Thoracic aorta endothelial cell (primary cell): ENCODE measurements around the gene GOLGA6L9. TPM values are rescaled to one million over a fixed set of nuclear protein-coding genes. Genes with fewer than 3 reads are reported as not detected.

Experiments
- small RNA-seq: library from RNA; depleted of rRNA; stranded (forward); fragments of <200 nt; gene quantifications from one replicate; pipeline ENCODE3, GENCODE V24; 2012
- total RNA-seq: library from RNA; depleted of rRNA; stranded (reverse); fragments of >200 nt; gene quantifications from 2 replicates; pipeline ENCODE4 v1.2.3, GENCODE V29; 2012

GOLGA6L9 gene, protein sequence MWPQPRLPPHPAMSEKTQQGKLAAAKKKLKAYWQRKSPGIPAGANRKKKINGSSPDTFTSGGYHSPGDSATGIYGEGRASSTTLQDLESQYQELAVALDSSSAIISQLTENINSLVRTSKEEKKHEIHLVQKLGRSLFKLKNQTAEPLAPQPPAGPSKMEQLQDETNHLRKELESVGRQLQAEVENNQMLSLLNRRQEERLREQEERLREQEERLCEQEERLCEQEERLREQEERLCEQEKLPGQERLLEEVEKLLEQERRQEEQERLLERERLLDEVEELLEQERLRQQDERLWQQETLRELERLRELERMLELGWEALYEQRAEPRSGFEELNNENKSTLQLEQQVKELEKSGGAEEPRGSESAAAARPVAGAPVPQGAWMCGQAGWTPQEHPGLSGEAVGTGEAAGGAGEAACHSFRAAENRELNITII
- total RNA-seq, result 2.8 and 2.9 TPM in 2 replicates

GRCh38 chr15:82429693-82430092 is at the start of gene GOLGA6L9:
Gene GOLGA6L9, plus strand, starts transcription at chr15:82429816. Its CDS starts 264 bp downstream, at chr15:82430080.

Small RNA genes lying within 50 kb of the gene (small RNA-seq; reads per million reads assigned to genes)
- not detected for gene AC245033.3

Other genes starting within 250 kb of the GOLGA6L9 start
- 35.1 and 36.8 TPM in 2 replicates for gene EFL1, start 167.1 kb upstream of the GOLGA6L9 start, total RNA-seq
- gene SAXO2, start 167.0 kb upstream of the GOLGA6L9 start, total RNA-seq, result 0.22 and 0.40 TPM in 2 replicates
- 0.40 and 1.2 TPM in 2 replicates for gene GOLGA6L10, start 80.3 kb upstream of the GOLGA6L9 start, total RNA-seq
- gene RPS17, start 110.6 kb downstream of the GOLGA6L9 start, total RNA-seq, result 1,440 and 1,726 TPM in 2 replicates
- not detected in 2 replicates for gene CPEB1, start 217.5 kb downstream of the GOLGA6L9 start, total RNA-seq